Ascending aorta (tissue), 2 donors: ENCODE data around the gene TMEM35B. TPM values are rescaled to one million over a fixed set of nuclear protein-coding genes. Genes with fewer than 3 reads are reported as not detected.

ENCODE experiments used
- DNase-seq, 2 donors: peaks; one replicate each; pipeline ENCODE4 v3.0.0-alpha.2; 2019; ENCODE audit warnings: low spot score in 2 of 2
- H3K27ac ChIP-seq, 2 donors: fragments of 200-600 bp; sonication (generic); one replicate each; pipeline ENCODE4 v1.5.1; 2016 to 2017; ENCODE audit warnings: mild to moderate bottlenecking in 1 of 2
- H3K27me3 ChIP-seq: fragments of 200-600 bp; sonication (generic); one replicate; pipeline ENCODE4 v1.5.1; 2017
- H3K36me3 ChIP-seq, 2 donors: fragments of 200-600 bp; sonication (generic); one replicate each; pipeline ENCODE4 v1.5.1; 2016
- H3K4me1 ChIP-seq, 2 donors: fragments of 200-600 bp; sonication (generic); one replicate each; pipeline ENCODE4 v1.5.1; 2016 to 2017; ENCODE audit warnings: mild to moderate bottlenecking in 1 of 2
- H3K4me3 ChIP-seq, 2 donors: fragments of 200-600 bp; sonication (generic); one replicate each; pipeline ENCODE4 v1.5.1; 2016 to 2017; ENCODE audit warnings: mild to moderate bottlenecking in 1 of 2
- H3K9me3 ChIP-seq, 2 donors: fragments of 200-600 bp; sonication (generic); one replicate each; pipeline ENCODE4 v1.5.1; 2016
- CTCF ChIP-seq, 3 experiments: fragments of 200-600 bp in 2 of 3; fragments of 450-650 bp in 1 of 3; sonication (generic) in 2 of 3; IDR thresholded peaks; one replicate each; pipeline ENCODE4 v1.5.1; 2016 to 2019; ENCODE audit warnings: antibody characterized with exemption in 3 of 3, mild to moderate bottlenecking in 1 of 3, moderate library complexity in 1 of 3
- intact Hi-C: fragments of 100-400 bp; cut with DNase I; formaldehyde crosslinking; loops from one replicate; pipeline ENCODE4 v1.15.1; 2023
- total RNA-seq: library from RNA; depleted of rRNA; stranded (reverse); fragments of >200 nt; gene quantifications from one replicate; pipeline ENCODE4 v1.1.0, GENCODE V29; 2016

Gene TMEM35B
- total RNA-seq, 1 donor from 2014 or later, result 16.1 TPM

DNA sequence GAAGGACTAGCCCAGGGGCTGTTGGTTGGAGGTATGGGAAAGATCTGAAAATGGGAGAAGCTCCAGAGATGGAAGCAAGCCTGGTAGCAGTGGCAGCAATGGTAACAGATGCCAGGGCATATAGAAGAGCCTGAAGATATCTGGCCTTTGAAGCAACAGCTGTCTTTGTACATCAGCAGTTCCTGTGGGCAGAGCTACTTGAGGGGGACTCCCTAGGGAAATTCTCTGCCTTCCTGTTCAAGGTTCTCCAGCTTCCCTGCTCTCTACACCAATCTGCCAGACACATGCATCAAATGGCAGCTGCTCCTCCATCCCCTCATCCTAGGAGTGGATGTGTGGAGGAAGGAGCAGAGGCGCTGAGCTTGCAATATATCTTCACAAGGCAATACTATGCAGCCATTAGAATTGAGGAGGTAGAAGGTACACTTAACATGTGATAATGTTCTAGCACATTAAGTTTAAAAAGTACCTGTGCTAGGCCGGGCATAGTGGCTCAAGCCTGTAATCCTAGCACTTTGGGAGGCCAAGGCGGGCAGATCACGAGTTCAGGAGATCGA is 2.2 kb downstream of the TMEM35B start:
- DNase-seq, result no peak
- H3K9me3 ChIP-seq, result no peaks in the 10 kb centered on the region
- intact Hi-C loops, result loop anchor here (5.0 kb wide), 1 partner anchor 49 kb away; the partner anchor contains the start of gene ZMYM6
- H3K4me3 ChIP-seq, result no peak overlapping the region
- peaks cover 0 to 4% of the 10 kb centered on the region in 2 donors for H3K36me3 ChIP-seq
- H3K27me3 ChIP-seq, result no peaks in the 10 kb centered on the region
- no peak for TF ChIP-seq CTCF (IDR thresholded peaks at IDR 0.05)
- H3K4me1 ChIP-seq, result peaks cover 8 to 15% of the 10 kb centered on the region in 2 donors
- no peak overlapping the region for H3K27ac ChIP-seq

GRCh38 chr1:34980715-34981114 is 4.4 kb downstream of the TMEM35B start:
- peaks cover 2 to 7% of the 10 kb centered on the region in 2 donors for H3K36me3 ChIP-seq
- no peak for TF ChIP-seq CTCF (IDR thresholded peaks at IDR 0.05)
- H3K27ac ChIP-seq, result no peak overlapping the region
- H3K4me1 ChIP-seq, result peaks cover 8 to 14% of the 10 kb centered on the region in 2 donors
- no peaks in the 10 kb centered on the region for H3K9me3 ChIP-seq
- intact Hi-C loops, result loop anchor here (5.0 kb wide), 1 partner anchor 52 kb away; the partner anchor contains the start of gene ZMYM6
- no peaks in the 10 kb centered on the region for H3K27me3 ChIP-seq
- H3K4me3 ChIP-seq, result no peak overlapping the region
- no peak for DNase-seq

- Histone ChIP-seq H3K4me1 (peaks cover 5 to 12% of the 10 kb centered on the region in 2 donors), H3K27ac (no peak overlapping the region), H3K36me3 (peaks cover 2 to 7% of the 10 kb centered on the region in 2 donors), H3K27me3 (no peaks in the 10 kb centered on the region), H3K4me3 (no peak overlapping the region), H3K9me3 (no peaks in the 10 kb centered on the region)
- no peak for DNase-seq
- intact Hi-C loops, result no loop called here
- TF ChIP-seq CTCF (IDR thresholded peaks at IDR 0.05), result no peak
Measured at GRCh38 chr1:34978921-34979320, 6.2 kb downstream of the TMEM35B start.

GRCh38 chr1:34977858-34978257 is 7.3 kb downstream of the TMEM35B start:
- Histone ChIP-seq H3K4me1 (peaks cover 0 to 2% of the 10 kb centered on the region in 2 donors), H3K27me3 (no peaks in the 10 kb centered on the region), H3K9me3 (no peaks in the 10 kb centered on the region), H3K36me3 (peaks cover 2 to 7% of the 10 kb centered on the region in 2 donors), H3K4me3 (no peak overlapping the region), H3K27ac (no peak overlapping the region)
- TF ChIP-seq CTCF (IDR thresholded peaks at IDR 0.05), result no peak
- no peak for DNase-seq
- intact Hi-C loops, result no loop called here

DNA sequence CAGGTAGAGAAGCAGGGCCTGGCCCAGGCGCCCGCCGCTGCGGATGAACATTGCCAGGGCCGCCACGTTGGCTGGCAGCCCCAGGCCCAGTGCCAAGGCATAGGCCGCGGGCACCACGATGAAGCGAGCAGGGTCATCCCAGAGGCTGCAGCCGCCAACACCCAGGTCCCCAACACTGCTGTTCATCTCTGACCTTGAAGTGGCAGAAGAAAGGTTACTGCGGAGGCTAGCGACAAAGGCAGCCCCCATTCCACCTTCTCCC is 8.0 kb downstream of the TMEM35B start:
- H3K27me3 ChIP-seq, result no peaks in the 10 kb centered on the region
- no peaks in the 10 kb centered on the region for H3K9me3 ChIP-seq
- no peaks in the 10 kb centered on the region for H3K4me1 ChIP-seq
- H3K27ac ChIP-seq, result no peak overlapping the region
- intact Hi-C loops, result no loop called here
- no peak overlapping the region for H3K4me3 ChIP-seq
- no peak for TF ChIP-seq CTCF (IDR thresholded peaks at IDR 0.05)
- peaks cover 2 to 7% of the 10 kb centered on the region in 2 donors for H3K36me3 ChIP-seq
- DNase-seq, result no peak
